ENCODE data around the gene ZFP91.
A peak's percentile ranks its signal among the peaks of the same experiment; 100 is the strongest.

Gene ZFP91

GRCh38 chr11:58636587-58636986 is 57.7 kb downstream of the ZFP91 start:
- TF ChIP-seq POLR2AphosphoS5 (IDR thresholded peaks at IDR 0.05; ENCODE audit: low read depth), result no peak
- TF ChIP-seq CTCF (IDR thresholded peaks at IDR 0.05; ENCODE audit: insufficient read depth, low read length), result no peak
- TF ChIP-seq SPI1 (IDR thresholded peaks at IDR 0.05; ENCODE audit: borderline replicate concordance, low read depth), result no peak
- no peak for TF ChIP-seq REST (IDR thresholded peaks at IDR 0.05; ENCODE audit: insufficient replicate concordance, low read depth)
- no peak for TF ChIP-seq GABPA (IDR thresholded peaks at IDR 0.05; ENCODE audit: low read depth)
- H3K27me3 ChIP-seq (ENCODE audit: insufficient read depth, poor library complexity, severe bottlenecking), result no peaks in the 10 kb centered on the region
- no peak overlapping the region for H3K27ac ChIP-seq (replicated peaks)
- H3K4me3 ChIP-seq (replicated peaks; ENCODE audit: insufficient read depth, low read length), result no peak overlapping the region
- no peak for DNase-seq (ENCODE audit: low read depth in 1 of 2, low spot score in 1 of 2)

GRCh38 chr11:58637371-58637770 is 58.5 kb downstream of the ZFP91 start:
- TF ChIP-seq REST (IDR thresholded peaks at IDR 0.05; ENCODE audit: insufficient replicate concordance, low read depth), result no peak
- TF ChIP-seq CTCF (IDR thresholded peaks at IDR 0.05; ENCODE audit: insufficient read depth, low read length), result no peak
- TF ChIP-seq POLR2AphosphoS5 (IDR thresholded peaks at IDR 0.05; ENCODE audit: low read depth), result no peak
- TF ChIP-seq SPI1 (IDR thresholded peaks at IDR 0.05; ENCODE audit: borderline replicate concordance, low read depth), result no peak
- no peak for TF ChIP-seq GABPA (IDR thresholded peaks at IDR 0.05; ENCODE audit: low read depth)
- H3K27me3 ChIP-seq (ENCODE audit: insufficient read depth, poor library complexity, severe bottlenecking), result no peaks in the 10 kb centered on the region
- H3K4me3 ChIP-seq (replicated peaks; ENCODE audit: insufficient read depth, low read length), result no peak overlapping the region
- DNase-seq (ENCODE audit: low read depth in 1 of 2, low spot score in 1 of 2), result no peak
- H3K27ac ChIP-seq (replicated peaks), result no peak overlapping the region

- no peak for DNase-seq (ENCODE audit: low read depth in 1 of 2, low spot score in 1 of 2)
- Histone ChIP-seq H3K27ac (replicated peaks) (no peak overlapping the region), H3K27me3 (ENCODE audit: insufficient read depth, poor library complexity, severe bottlenecking) (no peaks in the 10 kb centered on the region), H3K4me3 (replicated peaks; ENCODE audit: insufficient read depth, low read length) (no peak overlapping the region)
- TF ChIP-seq REST (IDR thresholded peaks at IDR 0.05; ENCODE audit: insufficient replicate concordance, low read depth), result peak; percentile 84
- TF ChIP-seq GABPA (IDR thresholded peaks at IDR 0.05; ENCODE audit: low read depth), result no peak
Measured at GRCh38 chr11:58639103-58639502, 60.2 kb downstream of the ZFP91 start.

GRCh38 chr11:58639669-58640068 is 60.8 kb downstream of the ZFP91 start:
- TF ChIP-seq POLR2AphosphoS5 (IDR thresholded peaks at IDR 0.05; ENCODE audit: low read depth) (no peak), SPI1 (IDR thresholded peaks at IDR 0.05; ENCODE audit: borderline replicate concordance, low read depth) (peak; percentile 73; the same call in 1 of the 2 replicates)
- Histone ChIP-seq H3K4me3 (replicated peaks; ENCODE audit: insufficient read depth, low read length) (no peak overlapping the region), H3K27me3 (ENCODE audit: insufficient read depth, poor library complexity, severe bottlenecking) (no peaks in the 10 kb centered on the region), H3K27ac (replicated peaks) (no peak overlapping the region)
- DNase-seq (ENCODE audit: low read depth in 1 of 2, low spot score in 1 of 2), result no peak

All from HL-60 (cell line).